ENCODE measurements around the gene LY6G5B.

Gene LY6G5B

GRCh38 chr6:31700740-31701401 is 31.1 kb downstream of the LY6G5B start:
- no peak for TF ChIP-seq CTCF (IDR thresholded peaks at IDR 0.05; ENCODE audit: control insufficient read depth, insufficient read depth, low read depth, low read length, missing control alignments)
- H3K4me3 ChIP-seq (ENCODE audit: control insufficient read depth, low read depth, low read length): no peak overlapping the region
- DNase-seq (ENCODE audit: low read depth): no peak

- peak overlapping the region; percentile 86 for H3K4me3 ChIP-seq (ENCODE audit: control insufficient read depth, low read depth, low read length)
- no peak for TF ChIP-seq CTCF (IDR thresholded peaks at IDR 0.05; ENCODE audit: control insufficient read depth, insufficient read depth, low read depth, low read length, missing control alignments)
- no peak for DNase-seq (ENCODE audit: low read depth)
Observed at GRCh38 chr6:31701666-31702404, 32.1 kb downstream of the LY6G5B start.

- H3K4me3 ChIP-seq (ENCODE audit: control insufficient read depth, low read depth, low read length): peak overlapping the region; percentile 86
- DNase-seq (ENCODE audit: low read depth): no peak
- no peak for TF ChIP-seq CTCF (IDR thresholded peaks at IDR 0.05; ENCODE audit: control insufficient read depth, insufficient read depth, low read depth, low read length, missing control alignments)
Observed at GRCh38 chr6:31702405-31702818, 32.6 kb downstream of the LY6G5B start.

- H3K4me3 ChIP-seq (ENCODE audit: control insufficient read depth, low read depth, low read length): peak within 1 kb of the TSS; percentile 86
- peak; percentile 90 for DNase-seq (ENCODE audit: low read depth)
- peak; percentile 9 for TF ChIP-seq CTCF (IDR thresholded peaks at IDR 0.05; ENCODE audit: control insufficient read depth, insufficient read depth, low read depth, low read length, missing control alignments)
Observed at GRCh38 chr6:31702819-31703716, 33.3 kb downstream of the LY6G5B start, which contains the start of gene ABHD16A. ABHD16A (minus strand) TSS chr6:31703324; CDS start chr6:31703281, 43 bp downstream.

- TF ChIP-seq CTCF (IDR thresholded peaks at IDR 0.05; ENCODE audit: control insufficient read depth, insufficient read depth, low read depth, low read length, missing control alignments): no peak
- DNase-seq (ENCODE audit: low read depth): no peak
Observed at GRCh38 chr6:31705931-31706330, 36.2 kb downstream of the LY6G5B start.

GRCh38 chr6:31706599-31706998 is 36.8 kb downstream of the LY6G5B start, which contains the start of gene LY6G6F:
LY6G6F (plus strand) TSS chr6:31706866; CDS start chr6:31706907, 41 bp downstream.
- H3K4me3 ChIP-seq (ENCODE audit: control insufficient read depth, low read depth, low read length): no peak within 1 kb of the TSS
- DNase-seq (ENCODE audit: low read depth): no peak
- no peak for TF ChIP-seq CTCF (IDR thresholded peaks at IDR 0.05; ENCODE audit: control insufficient read depth, insufficient read depth, low read depth, low read length, missing control alignments)

More at GRCh38 chr6:31705931-31706330, 36.2 kb downstream of the LY6G5B start:
- H3K4me3 ChIP-seq (ENCODE audit: control insufficient read depth, low read depth, low read length): no peak overlapping the region
